Skeletal muscle tissue (tissue), 5 donors: ENCODE measurements around the gene CELA3A. TPM values are rescaled to one million over a fixed set of nuclear protein-coding genes. Genes with fewer than 3 reads are reported as not detected.

ENCODE experiments used
- H3K27ac ChIP-seq: one replicate; pipeline ENCODE4 v1.7.0; 2013; ENCODE audit warnings: mild to moderate bottlenecking, low read depth, low read length, inconsistent platforms
- H3K27me3 ChIP-seq, 3 donors: one replicate each; pipeline ENCODE4 v1.7.0; 2013; ENCODE audit warnings: low read length in 3 of 3; ENCODE audit not compliant: control insufficient read depth in 3 of 3, insufficient read depth in 3 of 3
- H3K36me3 ChIP-seq, 3 donors: one replicate each; pipeline ENCODE4 v1.7.0; 2013; ENCODE audit warnings: low read length in 3 of 3; ENCODE audit not compliant: control insufficient read depth in 3 of 3, insufficient read depth in 3 of 3
- H3K4me1 ChIP-seq, 3 donors: one replicate each; pipeline ENCODE4 v1.7.0; 2013; ENCODE audit warnings: low read length in 3 of 3, mild to moderate bottlenecking in 3 of 3; ENCODE audit not compliant: control insufficient read depth in 3 of 3, insufficient read depth in 3 of 3
- H3K4me3 ChIP-seq, 3 donors: one replicate each; pipeline ENCODE4 v1.7.0; 2013; ENCODE audit warnings: low read length in 3 of 3
- H3K9ac ChIP-seq, 3 donors: one replicate each; pipeline ENCODE4 v1.7.0; 2013; ENCODE audit warnings: low read length in 3 of 3, mild to moderate bottlenecking in 3 of 3, moderate library complexity in 2 of 3, low read depth in 1 of 3
- H3K9me3 ChIP-seq, 3 donors: one replicate each; pipeline ENCODE4 v1.7.0; 2013; ENCODE audit warnings: low read length in 3 of 3; ENCODE audit not compliant: control insufficient read depth in 3 of 3
- small RNA-seq: library from RNA; depleted of rRNA; stranded (forward); fragments of <200 nt; gene quantifications from one replicate; pipeline ENCODE3, GENCODE V24; 2014
- total RNA-seq: library from RNA; depleted of rRNA; stranded (reverse); fragments of >200 nt; gene quantifications from one replicate; pipeline ENCODE4 v1.2.3, GENCODE V29; 2014
- donor health status: Osteomylitis.

The CELA3A gene
- total RNA-seq, 1 donor from 2014 or later, result not detected

DNA sequence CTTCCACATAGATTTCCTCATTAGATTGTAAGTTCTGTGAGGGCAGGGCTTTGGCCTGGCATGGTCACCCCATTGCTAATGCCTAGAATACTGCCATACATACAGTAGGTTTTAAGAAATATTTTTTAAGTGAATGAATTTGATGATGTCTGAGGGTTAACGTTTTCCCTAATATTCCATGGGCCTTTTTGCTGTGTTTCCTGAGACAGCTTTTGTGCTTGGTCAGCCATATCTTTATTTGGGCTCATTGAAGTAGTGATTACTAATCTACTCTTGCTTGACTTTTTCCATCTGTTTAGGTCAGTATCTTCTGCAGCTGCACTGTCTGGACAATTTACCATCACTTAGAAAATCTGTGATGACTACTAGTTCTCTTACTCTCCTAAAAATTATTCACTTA, 54.6 kb downstream of the CELA3A start:
- Histone ChIP-seq H3K27ac (peak overlapping the region; percentile 57), H3K27me3 (no peaks in the 10 kb centered on the region), H3K4me3 (peak overlapping the region in 1 of 3 donors; percentile 7), H3K9ac (no peak overlapping the region), H3K4me1 (peaks cover 40 to 54% (median 42%) of the 10 kb centered on the region in 3 donors), H3K36me3 (no peaks in the 10 kb centered on the region), H3K9me3 (no peaks in the 10 kb centered on the region)

DNA sequence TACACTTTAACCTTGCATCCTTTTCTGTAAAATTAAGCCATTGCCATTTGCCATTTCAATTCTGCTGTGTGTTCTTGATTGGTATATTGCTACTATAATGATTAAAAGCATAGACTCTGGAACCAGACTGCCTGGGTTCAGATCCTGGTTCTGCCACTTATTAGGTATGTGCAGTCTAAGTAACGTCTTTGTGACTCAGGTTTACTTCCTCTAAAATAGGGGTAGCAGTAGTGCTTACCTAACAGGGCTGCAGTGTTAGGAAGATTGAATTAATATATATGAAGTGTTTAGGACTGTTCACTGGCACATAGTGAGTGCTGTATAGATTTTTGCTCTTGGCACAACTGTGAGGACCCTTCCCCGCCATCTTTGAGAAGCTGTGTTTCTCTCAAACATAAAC, 55.5 kb downstream of the CELA3A start:
- Histone ChIP-seq H3K4me1 (peaks cover 40 to 54% (median 44%) of the 10 kb centered on the region in 3 donors), H3K27ac (peak overlapping the region; percentile 57), H3K9me3 (no peaks in the 10 kb centered on the region), H3K9ac (peak overlapping the region; percentile 0 to 54 (median 47)), H3K4me3 (peak overlapping the region; percentile 8 to 17 (median 11)), H3K36me3 (no peaks in the 10 kb centered on the region), H3K27me3 (no peaks in the 10 kb centered on the region)

DNA sequence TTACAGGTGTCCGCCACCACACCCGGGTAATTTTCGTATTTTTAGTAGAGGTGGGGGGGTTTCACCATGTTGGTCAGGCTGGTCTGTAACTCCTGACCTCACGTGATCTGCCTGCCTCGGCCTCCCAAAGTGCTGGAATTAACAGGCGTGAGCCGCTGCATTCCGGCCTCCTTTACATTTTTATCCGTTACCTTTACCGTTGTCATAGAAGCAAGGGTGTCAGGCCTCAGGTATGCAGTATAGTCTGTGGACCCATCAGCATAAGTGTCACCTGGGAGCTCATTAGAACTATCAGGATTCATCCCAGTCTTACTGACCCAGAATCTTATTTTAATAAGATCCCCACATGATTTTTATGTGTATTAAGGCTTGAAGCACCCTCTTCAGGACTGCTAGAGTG, 56.4 kb downstream of the CELA3A start:
- Histone ChIP-seq H3K9ac (peak overlapping the region in 2 of 3 donors; percentile 2 to 16), H3K27ac (no peak overlapping the region), H3K27me3 (no peaks in the 10 kb centered on the region), H3K36me3 (no peaks in the 10 kb centered on the region), H3K4me1 (peaks cover 40 to 51% (median 41%) of the 10 kb centered on the region in 3 donors), H3K4me3 (no peak overlapping the region), H3K9me3 (no peaks in the 10 kb centered on the region)

Small RNA genes within 50 kb of the gene (small RNA-seq; reads per million reads assigned to genes)
- gene RN7SL186P (not detected), gene RN7SL386P (not detected), gene RNU6-1022P (not detected), gene RNU6-776P (not detected)

Other genes with a start within 250 kb of the CELA3A start
- gene USP48, start 218.5 kb upstream of the CELA3A start, total RNA-seq, result 55.3 TPM
- 0.52 TPM for gene LDLRAD2, start 189.4 kb upstream of the CELA3A start, total RNA-seq
- 152 TPM for gene HSPG2, start 64.3 kb upstream of the CELA3A start, total RNA-seq
- gene CELA3B, start 24.6 kb upstream of the CELA3A start, total RNA-seq, result not detected
- gene CDC42, start 51.1 kb downstream of the CELA3A start, total RNA-seq, result 71.5 TPM
- 3.1 TPM for gene WNT4, start 141.4 kb downstream of the CELA3A start, total RNA-seq